PC-3 (cell line): ENCODE results near the gene C19orf33. TPM values are rescaled to one million over a fixed set of nuclear protein-coding genes. Genes with fewer than 3 reads are reported as not detected.

ENCODE experiments used
- ATAC-seq: fragments of 200-7000 bp; cut with Tn5 transposase; 2 replicates; pipeline ENCODE4 v1.9.1; 2020; ENCODE audit warnings: mild to moderate bottlenecking, moderate library complexity
- BruUV-seq: library from RNA; stranded (reverse); fragments of 400-500 nt; replicated peaks from 2 replicates; lab custom pipeline; 2021; lab: Mats Ljungman, UMichigan
- CTCF ChIA-PET: fragments of 300-600 bp; sonication (Branson Sonifier 250); formaldehyde crosslinking; loops from one replicate; lab custom pipeline; 2022; ENCODE audit warnings: antibody characterized with exemption; lab: Charles Lee
- POLR2A ChIA-PET: fragments of 300-600 bp; sonication (Branson Sonifier 250); formaldehyde crosslinking; loops from one replicate; lab custom pipeline; 2022; ENCODE audit warnings: antibody characterized with exemption; ENCODE audit not compliant: unreplicated experiment; lab: Charles Lee
- DNase-seq: peaks from one replicate; pipeline ENCODE4 v3.0.0-alpha.2; 2015
- H2AFZ ChIP-seq: fragments of 300-600 bp; sonication (generic); 2 replicates; pipeline ENCODE4 v1.6.0; 2016; ENCODE audit warnings: antibody characterized with exemption, low read length
- H3F3A ChIP-seq: fragments of 300-600 bp; sonication (generic); one replicate; pipeline ENCODE4 v1.6.0; 2017; ENCODE audit warnings: antibody characterized with exemption, low read length, control low read depth, mild to moderate bottlenecking; ENCODE audit not compliant: unreplicated experiment
- H3K27ac ChIP-seq: fragments of 300-600 bp; sonication (generic); 2 replicates; pipeline ENCODE4 v1.5.1; 2016; ENCODE audit warnings: mild to moderate bottlenecking, low read length
- H3K27me3 ChIP-seq: fragments of 300-600 bp; sonication (generic); 2 replicates; pipeline ENCODE4 v1.6.1; 2016; ENCODE audit warnings: low read length, mixed read lengths
- H3K36me3 ChIP-seq: fragments of 300-600 bp; sonication (generic); 2 replicates; pipeline ENCODE4 v1.6.1; 2016; ENCODE audit warnings: low read depth, mixed run types, low read length, mixed read lengths
- H3K4me1 ChIP-seq: fragments of 300-600 bp; sonication (generic); 2 replicates; pipeline ENCODE4 v1.5.1; 2016; ENCODE audit warnings: low read length; ENCODE audit not compliant: insufficient read depth
- H3K4me2 ChIP-seq: fragments of 300-600 bp; sonication (generic); 2 replicates; pipeline ENCODE4 v1.6.0; 2016; ENCODE audit warnings: low read length
- H3K4me3 ChIP-seq: fragments of 300-600 bp; sonication (generic); 2 replicates; pipeline ENCODE4 v1.5.1; 2016; ENCODE audit warnings: mild to moderate bottlenecking, low read length, mixed read lengths
- H3K79me2 ChIP-seq: fragments of 300-600 bp; sonication (generic); 2 replicates; pipeline ENCODE4 v1.6.1; 2017; ENCODE audit warnings: low read length, mixed read lengths
- H3K9ac ChIP-seq: fragments of 300-600 bp; sonication (generic); 2 replicates; pipeline ENCODE4 v1.6.0; 2016; ENCODE audit warnings: mild to moderate bottlenecking, low read length
- H3K9me2 ChIP-seq: fragments of 300-600 bp; sonication (generic); replicated peaks from 2 replicates; pipeline ENCODE4 v1.6.1; 2016; ENCODE audit warnings: mixed run types, low read length, mixed read lengths
- H3K9me3 ChIP-seq: fragments of 300-600 bp; sonication (generic); 2 replicates; pipeline ENCODE4 v1.6.1; 2016; ENCODE audit warnings: low read length, mixed read lengths
- H4K20me1 ChIP-seq: fragments of 300-600 bp; sonication (generic); 2 replicates; pipeline ENCODE4 v1.6.1; 2016; ENCODE audit warnings: low read length, mixed read lengths
- CTCF ChIP-seq: fragments of 300-600 bp; sonication (generic); conservative IDR thresholded peaks from 2 replicates; pipeline ENCODE4 v1.5.1; 2017; ENCODE audit warnings: antibody characterized with exemption, low read depth, mild to moderate bottlenecking, low read length
- EZH2 ChIP-seq: fragments of 300-600 bp; sonication (generic); IDR thresholded peaks from one replicate; pipeline ENCODE4 v1.6.1; 2017; ENCODE audit warnings: antibody characterized with exemption, mild to moderate bottlenecking, low read length; ENCODE audit not compliant: unreplicated experiment
- EZH2phosphoT487 ChIP-seq: fragments of 300-600 bp; sonication (generic); IDR thresholded peaks from 2 replicates; pipeline ENCODE4 v1.6.1; 2018; ENCODE audit warnings: mild to moderate bottlenecking, antibody characterized with exemption, low read length, borderline replicate concordance
- intact Hi-C: fragments of 100-400 bp; cut with micrococcal nuclease; formaldehyde crosslinking; loops from 2 replicates; pipeline ENCODE4 v1.9.0; 2023
- total RNA-seq: library from RNA; depleted of rRNA; stranded (reverse); fragments of >200 nt; gene quantifications from 2 replicates; pipeline ENCODE4 v1.2.3, GENCODE V29; 2014

The C19orf33 gene
- total RNA-seq, 1 experiment from 2014 or later = 212 TPM

GRCh38 chr19:38307076-38307475 is 3.0 kb downstream of the C19orf33 start:
- POLR2A ChIA-PET = no interaction called here
- no peaks in the 10 kb centered on the region for H3K9me3 ChIP-seq
- BruUV-seq = no TSS peak

DNA sequence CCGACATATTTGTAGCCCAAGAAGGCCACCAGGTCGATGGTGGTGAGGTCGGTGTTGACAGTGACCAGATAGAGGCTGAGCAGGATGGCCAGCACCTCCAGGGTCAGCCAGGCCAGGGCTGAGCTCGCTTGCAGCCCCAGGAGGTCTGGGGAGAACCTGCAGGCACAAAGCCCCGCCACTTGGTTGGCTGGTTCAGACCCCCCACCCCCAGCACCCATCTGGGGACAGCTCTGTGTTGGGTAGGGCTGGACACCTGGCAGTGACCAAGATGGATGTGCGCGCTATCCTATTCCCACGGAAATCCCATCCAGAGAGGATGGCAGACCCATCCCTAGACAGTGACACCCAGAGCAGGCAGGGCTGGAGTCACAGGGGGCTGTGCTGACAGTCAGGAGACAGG is 3.5 kb downstream of the C19orf33 start:
- H2AFZ ChIP-seq = no peak overlapping the region
- no peak for DNase-seq
- BruUV-seq = no TSS peak
- H3K9me2 ChIP-seq = no peaks in the 10 kb centered on the region
- no peaks in the 10 kb centered on the region for H3F3A ChIP-seq
- no peak overlapping the region for H3K9ac ChIP-seq
- no peaks in the 10 kb centered on the region for H4K20me1 ChIP-seq
- no peaks in the 10 kb centered on the region for H3K36me3 ChIP-seq
- H3K4me1 ChIP-seq = peaks cover 17% of the 10 kb centered on the region
- TF ChIP-seq CTCF (no peak), EZH2phosphoT487 (no peak), EZH2 (no peak)
- intact Hi-C loops = no loop called here
- no peak overlapping the region for H3K27ac ChIP-seq
- ChIA-PET POLR2A (no interaction called here), CTCF (no interaction called here)
- ATAC-seq = no peak
- H3K79me2 ChIP-seq = peaks cover 31% of the 10 kb centered on the region
- H3K27me3 ChIP-seq = no peaks in the 10 kb centered on the region
- no peak overlapping the region for H3K4me2 ChIP-seq
- H3K9me3 ChIP-seq = no peaks in the 10 kb centered on the region
- H3K4me3 ChIP-seq = no peak overlapping the region

More at GRCh38 chr19:38307076-38307475, 3.0 kb downstream of the C19orf33 start:
- Histone ChIP-seq H3K4me3 (no peak overlapping the region), H2AFZ (no peak overlapping the region), H3F3A (no peaks in the 10 kb centered on the region), H3K4me1 (peaks cover 22% of the 10 kb centered on the region), H4K20me1 (no peaks in the 10 kb centered on the region), H3K9ac (no peak overlapping the region), H3K27me3 (no peaks in the 10 kb centered on the region), H3K9me2 (no peaks in the 10 kb centered on the region), H3K79me2 (peaks cover 31% of the 10 kb centered on the region), H3K36me3 (no peaks in the 10 kb centered on the region), H3K4me2 (no peak overlapping the region), H3K27ac (no peak overlapping the region)
- ATAC-seq = no peak
- no peak for TF ChIP-seq EZH2
- TF ChIP-seq CTCF = no peak
- no peak for TF ChIP-seq EZH2phosphoT487
- no peak for DNase-seq
- CTCF ChIA-PET = no interaction called here
- intact Hi-C loops = no loop called here

DNA sequence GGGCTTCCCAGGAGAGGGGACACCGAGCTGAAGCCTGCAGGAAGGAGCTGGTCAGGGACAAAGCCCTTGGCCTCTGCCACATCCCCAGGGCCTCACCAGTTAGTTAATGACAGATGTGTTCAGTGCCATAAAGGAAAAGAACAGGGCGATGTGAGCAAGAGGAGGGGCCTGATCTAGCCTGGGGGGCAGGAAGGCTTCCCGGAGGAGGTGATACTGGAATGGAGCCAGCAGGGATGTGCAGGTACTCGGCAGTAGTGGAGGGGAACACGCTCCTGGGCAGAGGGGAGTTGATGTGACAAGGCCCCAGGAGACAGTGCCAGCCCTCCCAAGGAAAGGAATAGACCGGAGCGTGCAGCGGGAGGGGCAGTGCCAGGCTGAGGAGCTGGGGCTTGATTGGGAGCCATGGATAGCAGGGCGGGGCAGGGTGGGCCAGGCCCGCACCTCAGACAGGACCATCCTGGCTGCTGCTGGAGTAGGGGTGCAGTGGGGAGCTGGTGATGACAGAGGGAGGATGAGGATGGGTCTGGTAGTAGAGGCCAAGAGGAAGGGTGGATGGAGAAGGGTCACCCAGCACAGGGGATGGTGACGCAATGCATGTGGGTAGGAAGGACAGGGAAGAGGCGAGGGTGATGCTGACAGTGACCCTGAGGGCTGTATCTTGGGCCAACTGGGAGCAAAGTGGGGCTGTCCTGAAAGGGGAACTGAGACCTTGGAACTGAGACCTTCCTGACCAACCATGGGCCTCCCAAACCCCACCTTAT is 4.1 kb downstream of the C19orf33 start:
- H3F3A ChIP-seq = no peaks in the 10 kb centered on the region
- H3K9me2 ChIP-seq = no peaks in the 10 kb centered on the region
- H3K4me3 ChIP-seq = no peak overlapping the region
- no peaks in the 10 kb centered on the region for H3K27me3 ChIP-seq
- ChIA-PET CTCF (no interaction called here), POLR2A (no interaction called here)
- H3K9ac ChIP-seq = no peak overlapping the region
- DNase-seq (no peak), ATAC-seq (no peak)
- BruUV-seq = no TSS peak
- no peaks in the 10 kb centered on the region for H3K9me3 ChIP-seq
- TF ChIP-seq EZH2 = no peak
- no peak for TF ChIP-seq EZH2phosphoT487
- no peak for TF ChIP-seq CTCF
- H3K27ac ChIP-seq = no peak overlapping the region
- H4K20me1 ChIP-seq = no peaks in the 10 kb centered on the region
- H2AFZ ChIP-seq = no peak overlapping the region
- H3K79me2 ChIP-seq = peaks cover 25% of the 10 kb centered on the region
- peaks cover 13% of the 10 kb centered on the region for H3K4me1 ChIP-seq
- intact Hi-C loops = no loop called here
- no peaks in the 10 kb centered on the region for H3K36me3 ChIP-seq
- no peak overlapping the region for H3K4me2 ChIP-seq
